ES-I3 (cell line): Measurements from ENCODE around the gene AARS2.
"Not testable (repeated sequence)": the region's sequence is repeated elsewhere in the genome, so short reads cannot be mapped to it uniquely, and the experiment has no call there.

Experiments
- H3K36me3 ChIP-seq: 2 replicates; pipeline ENCODE4 v1.6.1; 2013; ENCODE audit warnings: mild to moderate bottlenecking, low read length, control low read depth, moderate library complexity; ENCODE audit not compliant: insufficient read depth
- H3K4me1 ChIP-seq: 2 replicates; pipeline ENCODE4 v1.6.1; 2013; ENCODE audit warnings: mild to moderate bottlenecking, control low read depth, low read length; ENCODE audit not compliant: insufficient read depth
- H3K9ac ChIP-seq: 2 replicates; pipeline ENCODE4 v1.6.1; 2013; ENCODE audit warnings: low read depth, mild to moderate bottlenecking, low read length, moderate library complexity
- H3K9me3 ChIP-seq: 2 replicates; pipeline ENCODE4 v1.6.1; 2013; ENCODE audit warnings: mild to moderate bottlenecking, low read length, moderate library complexity; ENCODE audit not compliant: control insufficient read depth, insufficient read depth

The AARS2 gene

GRCh38 chr6:44312901-44313788 lies at the start of gene AARS2:
Gene AARS2 (minus strand): TSS chr6:44313347. CDS start chr6:44313323, 24 bp downstream.
- peak within 1 kb of the TSS; percentile 77 for H3K9ac ChIP-seq
- peaks cover 4% of the 10 kb centered on the region; the same call in 1 of the 2 replicates for H3K4me1 ChIP-seq
- H3K36me3 ChIP-seq = peaks cover 15% of the 10 kb centered on the region
- no peaks in the 10 kb centered on the region for H3K9me3 ChIP-seq

GRCh38 chr6:44361947-44362346 lies 48.8 kb upstream of the AARS2 start:
- H3K9ac ChIP-seq = no peak overlapping the region
- H3K4me1 ChIP-seq = no peaks in the 10 kb centered on the region
- H3K36me3 ChIP-seq = no peaks in the 10 kb centered on the region
- no peaks in the 10 kb centered on the region for H3K9me3 ChIP-seq

GRCh38 chr6:44359973-44360372 lies 46.8 kb upstream of the AARS2 start:
- Histone ChIP-seq H3K4me1 (no peaks in the 10 kb centered on the region), H3K9ac (no peak overlapping the region), H3K36me3 (no peaks in the 10 kb centered on the region), H3K9me3 (no peaks in the 10 kb centered on the region; the same call in 1 of the 2 replicates)

GRCh38 chr6:44356487-44356886 lies 43.3 kb upstream of the AARS2 start:
- Histone ChIP-seq H3K4me1 (no peaks in the 10 kb centered on the region), H3K9me3 (no peaks in the 10 kb centered on the region; the same call in 1 of the 2 replicates), H3K36me3 (no peaks in the 10 kb centered on the region), H3K9ac (no peak overlapping the region)

DNA sequence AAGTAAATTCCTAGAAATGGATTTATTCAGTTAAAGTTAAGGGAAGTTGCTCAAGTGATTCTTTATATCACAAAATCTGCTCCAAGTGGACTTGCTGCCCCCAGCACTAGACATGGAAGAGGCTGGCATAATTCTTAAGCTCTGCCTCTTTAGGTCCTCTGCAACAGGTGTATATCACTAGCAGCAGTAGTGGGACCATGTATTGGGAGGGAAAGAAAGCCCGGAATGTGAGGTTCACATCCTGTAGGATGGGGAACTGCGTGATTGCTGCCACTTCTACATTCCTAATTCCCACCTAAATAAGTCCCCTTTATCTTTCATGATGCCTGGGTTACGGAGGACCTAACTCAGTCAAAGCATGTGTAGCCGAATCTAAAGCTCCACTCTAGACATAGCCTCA lies 42.5 kb upstream of the AARS2 start:
- no peaks in the 10 kb centered on the region for H3K36me3 ChIP-seq
- no peaks in the 10 kb centered on the region for H3K4me1 ChIP-seq
- H3K9me3 ChIP-seq = no peaks in the 10 kb centered on the region; the same call in 1 of the 2 replicates
- no peak overlapping the region for H3K9ac ChIP-seq

DNA sequence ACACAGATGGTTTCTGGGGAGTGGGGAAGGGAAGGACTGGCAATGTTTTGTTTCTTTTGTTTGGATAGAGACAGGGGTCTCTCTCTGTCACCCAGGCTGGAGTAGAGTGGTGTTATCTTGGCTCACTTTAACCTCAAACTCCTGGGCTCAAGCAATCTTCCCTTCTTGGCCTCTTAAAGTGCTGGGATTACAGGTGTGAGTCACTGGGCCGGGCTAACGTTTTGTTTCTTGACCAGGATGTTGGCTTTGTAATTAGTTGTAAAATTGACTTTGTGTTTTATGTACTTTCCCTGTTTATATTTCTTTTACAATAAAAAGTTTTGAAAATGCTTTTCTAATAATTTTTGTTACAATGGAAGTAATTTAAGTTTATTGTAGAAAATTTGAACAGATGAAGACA lies 40.2 kb upstream of the AARS2 start:
- Histone ChIP-seq H3K9me3 (no peaks in the 10 kb centered on the region; the same call in 1 of the 2 replicates), H3K36me3 (no peaks in the 10 kb centered on the region), H3K4me1 (peaks cover 8% of the 10 kb centered on the region; the same call in 1 of the 2 replicates), H3K9ac (no peak overlapping the region)

- no peaks in the 10 kb centered on the region; the same call in 1 of the 2 replicates for H3K9me3 ChIP-seq
- no peak overlapping the region for H3K9ac ChIP-seq
- H3K4me1 ChIP-seq = peaks cover 8% of the 10 kb centered on the region; the same call in 1 of the 2 replicates
- no peaks in the 10 kb centered on the region for H3K36me3 ChIP-seq
These were observed 39.1 kb upstream of the AARS2 start for GRCh38 chr6:44352259-44352658.

- H3K36me3 ChIP-seq, H3K9me3 ChIP-seq, H3K9ac ChIP-seq, H3K4me1 ChIP-seq: not testable (repeated sequence)
These were observed 37.5 kb upstream of the AARS2 start for GRCh38 chr6:44350650-44350994.

- peak overlapping the region; percentile 32; the same call in 1 of the 2 replicates for H3K9ac ChIP-seq
- peaks cover 8% of the 10 kb centered on the region; the same call in 1 of the 2 replicates for H3K4me1 ChIP-seq
- no peaks in the 10 kb centered on the region for H3K9me3 ChIP-seq
- no peaks in the 10 kb centered on the region for H3K36me3 ChIP-seq
These were observed 36.9 kb upstream of the AARS2 start for GRCh38 chr6:44349904-44350649.

- H3K4me1 ChIP-seq, H3K9ac ChIP-seq, H3K9me3 ChIP-seq, H3K36me3 ChIP-seq: not testable (repeated sequence)
These were observed 33.7 kb upstream of the AARS2 start for GRCh38 chr6:44346818-44347217.

GRCh38 chr6:44342489-44342888 lies 29.3 kb upstream of the AARS2 start, which contains the start of gene SPATS1:
Gene SPATS1 (plus strand): TSS chr6:44342650. CDS start chr6:44343096, 446 bp downstream.
- no peaks in the 10 kb centered on the region for H3K4me1 ChIP-seq
- no peaks in the 10 kb centered on the region for H3K36me3 ChIP-seq
- H3K9me3 ChIP-seq = no peaks in the 10 kb centered on the region
- peak within 1 kb of the TSS; percentile 39; the same call in 1 of the 2 replicates for H3K9ac ChIP-seq

- no peaks in the 10 kb centered on the region for H3K9me3 ChIP-seq
- no peaks in the 10 kb centered on the region for H3K36me3 ChIP-seq
- H3K9ac ChIP-seq = no peak overlapping the region
These were observed 28.9 kb upstream of the AARS2 start for GRCh38 chr6:44342052-44342451.

GRCh38 chr6:44341095-44341890 lies 28.1 kb upstream of the AARS2 start:
- H3K9me3 ChIP-seq = no peaks in the 10 kb centered on the region
- no peaks in the 10 kb centered on the region for H3K36me3 ChIP-seq
- H3K4me1 ChIP-seq = peaks cover 3% of the 10 kb centered on the region; the same call in 1 of the 2 replicates
- H3K9ac ChIP-seq = no peak overlapping the region

More at GRCh38 chr6:44342052-44342451, 28.9 kb upstream of the AARS2 start:
- no peaks in the 10 kb centered on the region for H3K4me1 ChIP-seq
